ENCODE measurements around the gene PWWP2A.

Gene PWWP2A

DNA sequence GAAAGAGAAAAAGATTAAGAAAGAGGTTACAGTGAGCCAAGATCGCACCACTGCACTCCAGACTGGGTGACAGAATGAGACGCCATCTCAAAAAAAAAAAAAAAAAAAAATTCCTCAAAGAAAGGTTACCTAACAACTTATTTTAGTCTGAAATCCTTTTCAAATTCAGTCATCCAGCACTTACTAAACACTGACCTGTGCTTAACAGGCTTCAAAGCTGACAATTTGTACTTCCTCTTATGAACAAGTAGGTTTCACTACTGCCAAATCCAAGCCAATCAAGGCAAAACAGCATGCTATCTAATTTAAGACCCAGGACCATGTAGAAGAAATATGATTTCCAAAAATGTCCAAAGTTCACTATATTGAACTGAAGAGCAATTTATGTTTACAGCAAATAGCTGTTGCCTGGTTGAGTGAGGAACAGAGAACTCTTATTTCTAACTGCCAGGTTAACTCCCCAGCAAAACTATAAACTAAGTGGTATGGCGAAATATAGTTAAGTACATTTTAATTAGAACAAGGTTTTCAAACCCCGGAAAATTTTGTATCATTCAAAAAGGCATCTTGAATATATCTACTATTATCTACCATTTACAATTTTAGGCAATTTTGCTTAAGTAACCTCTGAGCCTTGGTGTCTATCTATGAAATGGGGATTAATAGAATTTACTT lies 13.4 kb downstream of the PWWP2A start:
- no peak overlapping the region for H3K4me3 Mint-ChIP-seq
- peaks cover 13% of the 10 kb centered on the region for H3K4me1 Mint-ChIP-seq
- peaks cover 10% of the 10 kb centered on the region for H3K36me3 Mint-ChIP-seq
- H3K27me3 Mint-ChIP-seq = no peaks in the 10 kb centered on the region
- H3K9me3 Mint-ChIP-seq = no peaks in the 10 kb centered on the region
- ATAC-seq (ENCODE audit: low read depth) (peak; percentile 82), DNase-seq (ENCODE audit: low spot score in 2 of 2) (no peak)
- H3K27ac Mint-ChIP-seq = peak overlapping the region; percentile 72

DNA sequence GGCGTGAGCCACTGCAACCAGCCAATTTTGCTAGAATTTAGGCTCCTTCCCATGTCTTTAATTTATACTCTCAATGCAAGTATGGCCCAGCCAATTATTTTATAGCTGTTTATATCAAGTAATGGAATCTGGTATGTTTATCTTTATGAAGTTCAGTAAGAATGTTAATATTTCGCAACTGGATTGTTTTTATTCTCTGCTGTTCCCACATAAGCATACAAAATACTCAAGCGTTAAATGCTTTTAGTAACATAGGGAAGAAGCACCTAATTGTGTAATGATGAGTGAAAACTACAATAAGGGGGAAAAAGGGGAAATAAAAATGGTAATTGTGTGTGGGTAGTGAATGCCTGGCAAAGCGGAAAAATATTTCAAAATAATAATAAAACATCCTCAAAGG lies 21.3 kb downstream of the PWWP2A start:
- Mint-ChIP-seq H3K27ac (peak overlapping the region; percentile 63), H3K9me3 (no peaks in the 10 kb centered on the region), H3K4me3 (no peak overlapping the region), H3K27me3 (no peaks in the 10 kb centered on the region), H3K4me1 (peaks cover 4% of the 10 kb centered on the region), H3K36me3 (peaks cover 19% of the 10 kb centered on the region)
- ATAC-seq (ENCODE audit: low read depth) (no peak), DNase-seq (ENCODE audit: low spot score in 2 of 2) (no peak)

DNA sequence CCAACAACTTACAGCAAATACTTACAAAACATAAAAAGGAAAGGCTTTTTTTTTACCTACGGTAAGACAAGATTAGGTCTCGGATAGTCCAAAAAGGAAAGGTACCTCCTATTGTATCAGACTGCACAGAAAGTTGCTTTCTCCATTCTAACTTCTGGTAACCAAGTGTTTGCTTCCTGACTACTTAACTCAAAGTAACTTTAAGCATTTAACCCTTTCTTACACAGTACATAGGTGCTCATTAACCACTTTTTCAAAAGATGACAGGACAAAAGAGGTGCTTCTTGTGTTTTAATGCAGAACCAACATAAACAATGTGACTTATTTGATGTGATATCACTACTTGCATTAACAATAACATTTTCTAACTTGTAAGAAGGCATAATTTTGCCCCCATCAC lies 23.1 kb downstream of the PWWP2A start:
- Mint-ChIP-seq H3K4me3 (no peak overlapping the region), H3K9me3 (no peaks in the 10 kb centered on the region), H3K27me3 (no peaks in the 10 kb centered on the region), H3K4me1 (peaks cover 4% of the 10 kb centered on the region), H3K36me3 (peaks cover 24% of the 10 kb centered on the region), H3K27ac (no peak overlapping the region)
- DNase-seq (ENCODE audit: low spot score in 2 of 2) (no peak), ATAC-seq (ENCODE audit: low read depth) (no peak)

DNA sequence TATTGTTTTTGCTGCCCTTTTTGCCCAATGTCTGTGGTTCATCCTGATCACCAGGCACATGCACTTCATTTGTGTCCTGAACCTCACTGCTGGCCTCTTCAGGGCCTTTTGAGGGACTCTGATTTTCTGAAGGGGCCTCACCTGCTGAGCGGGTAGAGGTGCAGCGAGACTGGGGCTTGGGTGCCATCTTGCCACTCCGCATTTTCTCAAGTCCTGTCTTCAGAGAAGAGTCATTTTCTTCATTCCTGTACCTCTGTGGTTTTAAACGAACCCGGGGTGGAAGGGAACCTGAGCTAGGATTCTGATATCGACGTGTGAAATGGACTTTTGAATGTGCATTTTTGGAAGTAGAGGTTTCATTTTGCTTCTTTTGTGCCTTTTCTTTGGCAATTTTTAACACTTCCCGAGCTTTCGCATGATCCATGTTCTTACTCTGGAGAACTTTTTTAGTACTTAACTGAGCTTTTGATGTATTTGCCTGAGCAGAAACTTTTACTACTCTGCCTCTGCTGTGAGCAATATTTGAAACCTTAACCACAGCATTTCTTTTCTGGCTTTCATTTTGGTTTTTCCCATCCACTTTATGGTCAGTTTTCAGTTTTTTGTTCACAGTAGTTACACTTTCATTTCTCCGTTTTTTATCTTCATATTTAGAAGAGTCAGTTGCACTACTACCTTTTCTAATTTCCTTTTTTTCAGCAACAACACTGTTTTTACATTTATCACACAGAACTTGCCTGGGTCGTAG lies 26.1 kb downstream of the PWWP2A start:
- Mint-ChIP-seq H3K9me3 (no peaks in the 10 kb centered on the region), H3K27ac (no peak overlapping the region), H3K4me1 (peaks cover 2% of the 10 kb centered on the region), H3K4me3 (no peak overlapping the region), H3K27me3 (no peaks in the 10 kb centered on the region), H3K36me3 (peaks cover 19% of the 10 kb centered on the region)
- DNase-seq (ENCODE audit: low spot score in 2 of 2) = no peak
- ATAC-seq (ENCODE audit: low read depth) = no peak

DNA sequence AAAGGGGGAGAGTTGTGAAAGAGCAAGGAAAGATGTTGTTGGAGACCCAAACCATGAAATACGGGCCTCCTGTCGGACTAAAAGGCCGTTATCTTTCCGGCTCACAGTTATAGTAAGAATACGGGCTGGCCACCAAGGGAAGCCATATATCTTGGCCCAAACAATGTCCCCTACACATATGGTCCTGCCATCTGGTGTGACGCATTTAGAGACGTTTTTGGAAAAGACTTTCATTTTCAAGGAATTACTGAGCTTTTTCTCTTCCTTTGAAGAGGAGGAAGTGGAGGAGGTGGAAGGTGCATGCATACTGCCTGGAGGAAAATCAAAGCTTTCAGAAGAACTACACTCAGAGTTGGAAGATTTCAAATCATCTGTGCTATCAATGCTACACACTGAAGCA lies 26.7 kb downstream of the PWWP2A start:
- peaks cover 18% of the 10 kb centered on the region for H3K36me3 Mint-ChIP-seq
- no peaks in the 10 kb centered on the region for H3K9me3 Mint-ChIP-seq
- no peak for DNase-seq (ENCODE audit: low spot score in 2 of 2)
- H3K27me3 Mint-ChIP-seq = no peaks in the 10 kb centered on the region
- H3K4me3 Mint-ChIP-seq = no peak overlapping the region
- no peaks in the 10 kb centered on the region for H3K4me1 Mint-ChIP-seq
- no peak for ATAC-seq (ENCODE audit: low read depth)
- H3K27ac Mint-ChIP-seq = no peak overlapping the region

DNA sequence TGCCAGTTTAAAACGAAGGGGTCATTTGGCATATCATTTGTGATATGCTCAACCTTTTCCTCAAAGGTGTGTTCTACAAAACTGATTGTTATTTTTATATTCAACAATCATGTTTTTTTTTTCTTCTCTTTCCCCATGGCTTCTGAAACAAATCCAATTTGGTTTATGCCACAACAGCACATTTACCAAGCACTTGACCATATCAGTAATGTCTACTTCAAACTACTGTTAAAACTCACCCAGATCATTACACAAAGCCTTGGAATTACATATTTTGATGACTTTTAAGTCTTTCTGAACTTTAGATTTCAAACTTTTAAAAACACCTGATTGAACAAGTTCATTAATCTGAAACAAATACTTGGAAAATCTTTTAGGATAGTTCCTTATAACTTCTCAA lies 29.2 kb downstream of the PWWP2A start:
- Mint-ChIP-seq H3K9me3 (no peaks in the 10 kb centered on the region), H3K4me1 (no peaks in the 10 kb centered on the region), H3K27ac (no peak overlapping the region), H3K27me3 (no peaks in the 10 kb centered on the region), H3K36me3 (peaks cover 18% of the 10 kb centered on the region), H3K4me3 (no peak overlapping the region)
- ATAC-seq (ENCODE audit: low read depth) (no peak), DNase-seq (ENCODE audit: low spot score in 2 of 2) (no peak)

DNA sequence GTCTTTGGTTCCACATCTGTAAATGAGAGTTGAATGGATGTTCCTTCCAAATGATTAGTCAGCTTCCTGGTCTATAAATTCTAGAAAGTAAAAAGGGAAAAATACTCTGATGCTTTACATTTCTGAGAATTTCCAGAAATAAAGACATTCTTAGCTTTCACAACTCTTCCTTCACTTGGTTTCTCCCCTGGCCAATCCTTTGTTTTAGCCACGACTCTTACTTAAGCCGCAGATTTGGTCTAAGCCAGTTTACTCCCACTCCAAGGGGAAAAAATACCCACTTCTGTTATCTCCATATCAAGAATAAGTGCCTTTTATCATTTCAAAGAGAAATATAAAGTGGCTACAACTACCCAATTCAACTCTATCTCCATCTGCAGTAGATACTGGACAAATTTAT lies 29.7 kb downstream of the PWWP2A start:
- DNase-seq (ENCODE audit: low spot score in 2 of 2) = no peak
- no peak overlapping the region for H3K27ac Mint-ChIP-seq
- no peak for ATAC-seq (ENCODE audit: low read depth)
- no peaks in the 10 kb centered on the region for H3K9me3 Mint-ChIP-seq
- H3K36me3 Mint-ChIP-seq = peaks cover 17% of the 10 kb centered on the region
- no peaks in the 10 kb centered on the region for H3K27me3 Mint-ChIP-seq
- no peak overlapping the region for H3K4me3 Mint-ChIP-seq
- H3K4me1 Mint-ChIP-seq = no peaks in the 10 kb centered on the region

DNA sequence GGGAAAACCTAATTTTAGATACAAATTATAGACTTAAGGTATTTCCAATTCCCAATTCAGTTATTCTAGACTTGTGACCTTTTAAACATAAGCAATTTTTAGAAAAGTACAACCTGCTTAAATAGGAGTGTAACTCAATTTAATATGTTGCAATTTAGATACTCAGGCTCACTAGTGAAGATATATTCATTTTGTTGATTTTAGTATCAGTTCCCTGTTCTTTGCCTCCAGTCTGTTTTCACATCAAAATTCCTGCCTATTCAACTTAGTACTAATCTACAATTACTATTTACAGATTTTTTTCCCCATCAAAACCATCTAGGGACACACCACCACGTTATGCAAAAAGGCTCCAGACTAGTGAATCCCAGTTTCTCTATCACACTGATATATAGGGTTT lies 30.4 kb downstream of the PWWP2A start:
- DNase-seq (ENCODE audit: low spot score in 2 of 2) = no peak
- Mint-ChIP-seq H3K27me3 (no peaks in the 10 kb centered on the region), H3K4me3 (no peak overlapping the region), H3K4me1 (no peaks in the 10 kb centered on the region), H3K36me3 (peaks cover 13% of the 10 kb centered on the region), H3K9me3 (no peaks in the 10 kb centered on the region), H3K27ac (no peak overlapping the region)
- no peak for ATAC-seq (ENCODE audit: low read depth)

DNA sequence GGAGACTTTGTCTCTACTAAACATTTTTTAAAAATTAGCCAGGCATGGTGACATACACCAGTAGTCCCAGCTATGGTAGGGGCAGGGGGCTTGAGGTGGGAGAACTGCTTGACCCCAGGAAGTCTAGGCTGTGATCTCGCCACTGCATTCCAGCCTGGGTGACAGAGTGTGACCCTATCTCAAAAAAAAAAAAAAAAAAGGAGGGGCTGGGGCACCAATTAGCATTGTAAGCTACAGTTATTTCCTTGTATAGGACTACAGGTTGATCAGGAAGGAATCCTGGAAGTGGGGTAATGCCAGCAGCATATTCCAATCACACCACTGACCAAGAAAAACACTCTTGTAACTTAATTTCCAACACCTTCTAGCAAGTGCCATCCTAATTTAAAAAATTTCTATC lies 32.1 kb downstream of the PWWP2A start:
- Mint-ChIP-seq H3K4me1 (peaks cover 3% of the 10 kb centered on the region), H3K27me3 (no peaks in the 10 kb centered on the region)

DNA sequence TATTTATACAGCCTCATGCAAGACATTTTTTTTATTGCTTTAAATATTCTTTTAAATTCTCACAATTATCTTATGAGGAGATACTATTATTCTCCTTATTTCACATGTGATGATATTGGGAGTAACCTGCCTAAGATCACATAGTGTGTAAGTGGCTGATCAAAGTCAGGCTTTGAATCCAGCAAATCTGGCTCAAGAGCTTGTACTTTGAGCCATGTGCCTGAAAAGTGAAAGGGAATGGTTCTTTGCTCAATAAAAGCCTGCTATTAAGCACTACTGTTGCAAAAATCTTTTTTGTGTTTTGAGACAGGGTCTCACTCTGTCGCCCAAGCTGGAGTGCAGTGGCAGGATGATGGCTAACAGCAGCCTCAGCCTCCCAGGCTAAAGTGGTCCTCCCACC lies 35.1 kb downstream of the PWWP2A start:
- DNase-seq (ENCODE audit: low spot score in 2 of 2) = no peak
- Mint-ChIP-seq H3K27ac (no peak overlapping the region), H3K4me1 (peaks cover 6% of the 10 kb centered on the region), H3K4me3 (no peak overlapping the region), H3K9me3 (no peaks in the 10 kb centered on the region), H3K27me3 (no peaks in the 10 kb centered on the region), H3K36me3 (peaks cover 1% of the 10 kb centered on the region)
- ATAC-seq (ENCODE audit: low read depth) = no peak

More for the DNA sequence above, 32.1 kb downstream of the PWWP2A start:
- Mint-ChIP-seq H3K36me3 (peaks cover 2% of the 10 kb centered on the region), H3K4me3 (no peak overlapping the region), H3K27ac (no peak overlapping the region), H3K9me3 (no peaks in the 10 kb centered on the region)
- ATAC-seq (ENCODE audit: low read depth) (no peak), DNase-seq (ENCODE audit: low spot score in 2 of 2) (no peak)

DNA sequence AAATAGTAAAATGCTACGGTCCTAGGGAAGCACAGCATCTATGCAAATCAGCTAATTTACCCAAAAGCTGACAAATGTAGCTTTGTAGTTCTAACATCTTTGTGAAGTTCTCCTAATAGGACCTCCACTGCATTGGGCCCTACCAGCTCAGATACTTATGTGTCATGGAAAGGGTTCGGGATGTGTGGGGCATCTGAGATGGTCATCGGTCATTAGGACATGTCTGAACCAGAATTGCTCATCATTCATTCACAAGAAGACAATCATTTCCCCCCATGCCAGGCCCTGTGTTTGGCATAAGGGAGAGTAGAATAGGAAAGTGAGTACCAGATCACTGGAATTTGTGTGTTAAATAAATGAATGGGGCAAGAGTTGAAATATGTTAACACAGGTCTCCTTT lies 35.7 kb downstream of the PWWP2A start:
- Mint-ChIP-seq H3K27me3 (no peaks in the 10 kb centered on the region), H3K9me3 (no peaks in the 10 kb centered on the region), H3K27ac (no peak overlapping the region), H3K36me3 (peaks cover 5% of the 10 kb centered on the region), H3K4me1 (peaks cover 6% of the 10 kb centered on the region), H3K4me3 (no peak overlapping the region)
- ATAC-seq (ENCODE audit: low read depth) (no peak), DNase-seq (ENCODE audit: low spot score in 2 of 2) (no peak)

DNA sequence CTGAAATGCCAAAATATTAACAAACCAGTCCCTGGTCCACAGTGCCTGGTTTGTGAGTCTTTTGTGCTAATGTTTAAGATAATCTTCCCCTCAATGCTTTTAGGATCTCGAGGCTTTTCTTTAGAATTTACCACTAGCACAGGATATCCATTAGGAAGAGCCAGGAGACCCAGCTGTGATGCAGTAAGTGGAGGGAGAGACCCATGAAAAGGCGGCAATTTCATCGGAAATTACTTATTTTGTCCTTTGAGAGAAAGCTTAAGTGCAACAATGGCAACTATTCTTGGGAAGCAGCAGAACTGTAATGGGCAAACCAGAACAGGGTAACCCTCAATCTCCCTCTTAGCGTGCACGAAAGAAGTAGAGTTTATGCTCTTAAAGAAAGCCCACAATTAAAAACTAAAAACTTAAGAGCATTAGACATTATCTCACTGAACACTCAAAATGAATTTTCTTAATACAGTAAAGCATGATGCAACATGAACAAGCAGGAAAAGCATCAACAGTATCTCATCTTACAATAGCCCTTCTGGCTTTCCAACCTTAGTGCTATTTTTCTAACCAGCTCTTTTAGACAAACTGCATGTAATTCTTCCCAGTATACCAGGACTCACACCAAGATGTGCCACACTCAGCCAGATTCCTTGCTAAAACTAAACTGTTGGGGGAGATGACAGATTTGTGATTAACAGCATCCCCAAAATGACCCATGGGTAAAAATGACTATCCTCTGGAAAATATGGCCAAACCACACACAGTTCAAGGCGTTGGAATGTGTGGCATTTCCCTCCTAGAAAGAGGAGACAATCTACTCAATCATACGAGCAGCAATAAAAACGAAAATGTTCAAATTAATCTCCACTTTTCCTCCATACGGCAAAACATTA lies 36.4 kb downstream of the PWWP2A start:
- Mint-ChIP-seq H3K36me3 (peaks cover 7% of the 10 kb centered on the region), H3K4me3 (no peak overlapping the region), H3K27ac (no peak overlapping the region), H3K9me3 (no peaks in the 10 kb centered on the region), H3K27me3 (no peaks in the 10 kb centered on the region), H3K4me1 (peaks cover 6% of the 10 kb centered on the region)
- DNase-seq (ENCODE audit: low spot score in 2 of 2) (no peak), ATAC-seq (ENCODE audit: low read depth) (no peak)

DNA sequence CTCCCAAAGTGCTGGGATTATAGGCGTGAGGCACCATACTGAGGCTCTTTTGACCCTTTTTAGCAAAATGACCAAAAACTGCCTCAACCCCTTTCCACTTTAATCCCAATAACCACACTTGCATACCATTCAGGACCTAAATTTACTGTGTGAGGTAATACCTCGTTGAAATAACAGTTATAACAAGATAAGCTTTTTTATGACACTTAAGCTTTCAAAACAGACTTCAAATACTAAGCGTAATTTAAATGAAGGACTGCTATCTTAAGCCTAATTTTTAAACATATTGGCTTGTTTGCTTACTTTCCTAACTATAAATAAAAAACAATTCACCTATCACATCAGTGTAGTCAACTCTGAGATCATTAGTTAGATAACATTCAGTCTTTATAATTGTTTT lies 37.8 kb downstream of the PWWP2A start:
- no peak for DNase-seq (ENCODE audit: low spot score in 2 of 2)
- Mint-ChIP-seq H3K27ac (no peak overlapping the region), H3K4me3 (no peak overlapping the region), H3K9me3 (no peaks in the 10 kb centered on the region), H3K27me3 (no peaks in the 10 kb centered on the region), H3K36me3 (peaks cover 7% of the 10 kb centered on the region), H3K4me1 (peaks cover 6% of the 10 kb centered on the region)
- ATAC-seq (ENCODE audit: low read depth) = no peak

DNA sequence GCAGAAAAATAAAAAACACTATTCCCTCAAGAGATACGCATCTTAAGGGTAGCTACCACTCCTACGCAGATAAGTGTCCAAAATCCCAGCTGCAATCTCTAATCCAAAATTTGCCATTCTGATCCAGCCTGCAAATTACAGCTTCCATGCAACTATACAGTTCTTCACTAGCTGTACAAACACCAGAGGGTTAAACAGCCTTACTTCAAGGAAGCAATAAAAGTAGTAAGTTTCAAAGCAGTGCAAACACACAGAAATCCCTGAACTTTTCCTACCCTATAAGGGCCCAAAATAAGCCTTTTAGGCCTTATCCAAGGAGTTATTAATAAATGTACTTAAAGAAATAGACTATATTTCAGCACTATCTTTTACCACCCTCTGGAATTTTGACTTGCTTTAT lies 39.5 kb downstream of the PWWP2A start:
- Mint-ChIP-seq H3K4me3 (no peak overlapping the region), H3K4me1 (peaks cover 6% of the 10 kb centered on the region), H3K36me3 (peaks cover 10% of the 10 kb centered on the region), H3K27ac (no peak overlapping the region), H3K27me3 (no peaks in the 10 kb centered on the region), H3K9me3 (no peaks in the 10 kb centered on the region)
- no peak for ATAC-seq (ENCODE audit: low read depth)
- DNase-seq (ENCODE audit: low spot score in 2 of 2) = no peak

All from memory B cell (primary cell).